GM18858 (cell line): ENCODE data around the gene STKLD1.

Experiments used
- ATAC-seq: cut with Tn5 transposase; IDR thresholded peaks from one replicate; pipeline ENCODE4 v1.9.1; 2021; ENCODE audit not compliant: unreplicated experiment

STKLD1 gene

DNA sequence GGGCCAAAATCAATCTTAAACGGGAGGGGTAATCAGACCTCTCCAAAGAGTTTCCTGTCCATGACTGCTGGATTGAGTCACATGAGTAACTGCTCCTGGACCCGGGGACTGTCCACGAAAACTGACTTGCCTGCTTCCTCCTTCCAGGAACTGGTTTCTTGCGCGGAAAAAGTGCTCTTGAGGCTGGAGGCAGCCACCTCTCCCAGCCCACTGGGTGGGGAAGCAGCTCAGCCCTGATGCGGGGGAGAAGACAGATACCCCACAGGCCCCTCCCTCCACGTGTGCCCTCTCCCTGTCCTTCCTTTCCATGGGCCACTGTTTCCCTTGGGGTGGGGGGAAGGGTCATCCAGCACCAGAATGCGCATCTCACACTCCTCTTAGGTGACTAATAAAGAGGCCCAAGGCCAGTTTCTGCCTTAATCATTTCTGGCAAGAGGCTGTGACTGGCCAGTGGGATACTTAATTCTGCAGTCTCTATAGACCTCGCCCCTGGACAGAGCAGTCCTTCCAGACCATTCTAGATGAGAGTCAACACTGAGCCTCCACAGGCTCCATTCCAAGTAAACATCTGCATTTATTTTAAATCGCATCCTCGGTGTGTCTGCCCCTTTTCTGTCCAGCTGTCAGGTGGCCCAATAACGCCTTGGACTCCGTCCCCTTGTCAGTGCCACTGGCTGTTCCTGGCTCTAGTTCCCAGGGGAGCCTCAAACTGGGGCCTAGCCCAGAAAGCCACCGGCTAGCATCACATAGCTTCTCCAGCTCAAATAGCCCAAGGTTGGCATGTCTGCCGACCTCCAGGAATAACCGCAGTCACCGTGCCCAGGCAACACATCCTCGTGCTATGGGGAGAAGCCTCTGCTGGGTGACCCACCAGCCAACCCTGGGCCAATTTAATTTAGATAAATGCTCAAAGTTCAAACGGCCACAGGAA lies 29.6 kb downstream of the STKLD1 start:
- ATAC-seq = no peak

DNA sequence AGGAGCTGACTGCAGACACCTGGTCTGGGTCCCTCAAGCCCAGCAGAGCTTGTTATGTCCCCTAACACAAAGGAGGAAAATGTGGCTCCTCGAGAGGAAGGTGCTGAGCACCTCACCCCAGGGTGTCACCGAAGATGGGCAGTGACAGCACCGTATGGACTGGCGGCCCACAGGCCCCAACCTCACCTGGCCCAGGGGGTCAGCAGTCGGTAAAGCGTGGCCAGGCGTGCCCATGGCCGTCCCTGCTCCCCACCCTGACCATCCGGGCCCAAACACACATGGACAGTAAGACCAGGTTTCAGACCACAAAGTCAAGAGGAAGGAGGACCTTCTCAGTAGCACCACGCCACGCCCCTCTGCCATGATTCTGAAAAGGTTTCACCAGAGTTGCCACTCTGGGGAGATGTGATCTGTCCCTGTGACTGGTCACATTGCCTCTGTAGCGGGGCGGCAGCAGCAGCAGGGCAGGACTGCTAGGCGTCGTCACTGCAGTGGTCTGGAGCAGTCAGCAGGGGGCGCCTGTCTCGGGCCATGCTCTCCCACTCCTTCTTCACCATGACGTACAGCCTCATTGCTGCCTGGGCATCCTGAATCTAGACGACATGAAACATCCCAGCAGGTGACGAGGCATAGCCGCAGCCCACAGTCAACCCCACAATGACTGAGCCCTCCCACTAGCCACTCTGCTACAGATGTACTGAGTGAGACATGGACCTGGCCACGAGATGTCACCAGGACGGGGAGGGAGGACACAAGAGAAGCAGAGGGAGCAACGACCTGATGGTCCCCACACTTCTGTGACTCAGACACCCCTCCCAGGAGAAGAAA lies 30.5 kb downstream of the STKLD1 start:
- ATAC-seq = no peak

DNA sequence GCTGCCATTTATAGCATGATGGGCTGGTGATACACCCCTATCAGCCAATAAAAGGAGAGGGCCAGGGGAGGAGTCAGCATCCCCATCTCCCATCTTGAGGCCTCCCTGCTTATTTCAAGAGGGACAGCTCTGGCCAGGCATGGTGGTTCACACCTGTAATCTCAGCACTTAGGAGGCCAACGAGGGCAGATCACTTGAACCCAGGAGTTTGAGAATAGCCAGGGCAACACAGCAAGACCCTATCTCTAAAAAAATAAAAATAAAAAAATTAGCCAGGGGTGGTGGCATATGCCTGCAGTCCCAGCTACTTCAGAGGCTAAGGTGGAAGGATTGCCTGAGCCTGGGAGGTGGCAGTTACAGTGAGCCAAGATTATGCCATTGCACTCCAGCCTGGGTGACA lies 31.9 kb downstream of the STKLD1 start:
- ATAC-seq = no peak

DNA sequence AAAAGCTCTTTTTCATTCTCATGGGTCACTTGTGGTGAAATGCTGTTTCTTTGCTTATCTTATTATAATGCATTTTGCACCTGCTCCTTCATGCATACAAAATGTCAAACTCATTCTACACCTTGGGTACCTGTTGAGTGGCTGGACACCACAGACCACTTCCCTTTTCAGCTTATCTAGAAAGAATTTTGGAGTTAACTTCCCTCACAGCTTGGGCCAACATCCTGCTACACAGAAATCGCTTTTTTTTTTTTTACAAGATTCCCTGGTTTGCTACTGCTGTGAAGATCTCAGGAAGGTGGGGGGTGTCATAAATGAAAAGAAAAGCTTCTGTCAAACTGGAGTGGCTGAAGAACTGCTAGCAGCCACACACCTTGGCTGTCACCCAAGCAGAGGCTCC lies 39.0 kb downstream of the STKLD1 start:
- ATAC-seq = no peak

DNA sequence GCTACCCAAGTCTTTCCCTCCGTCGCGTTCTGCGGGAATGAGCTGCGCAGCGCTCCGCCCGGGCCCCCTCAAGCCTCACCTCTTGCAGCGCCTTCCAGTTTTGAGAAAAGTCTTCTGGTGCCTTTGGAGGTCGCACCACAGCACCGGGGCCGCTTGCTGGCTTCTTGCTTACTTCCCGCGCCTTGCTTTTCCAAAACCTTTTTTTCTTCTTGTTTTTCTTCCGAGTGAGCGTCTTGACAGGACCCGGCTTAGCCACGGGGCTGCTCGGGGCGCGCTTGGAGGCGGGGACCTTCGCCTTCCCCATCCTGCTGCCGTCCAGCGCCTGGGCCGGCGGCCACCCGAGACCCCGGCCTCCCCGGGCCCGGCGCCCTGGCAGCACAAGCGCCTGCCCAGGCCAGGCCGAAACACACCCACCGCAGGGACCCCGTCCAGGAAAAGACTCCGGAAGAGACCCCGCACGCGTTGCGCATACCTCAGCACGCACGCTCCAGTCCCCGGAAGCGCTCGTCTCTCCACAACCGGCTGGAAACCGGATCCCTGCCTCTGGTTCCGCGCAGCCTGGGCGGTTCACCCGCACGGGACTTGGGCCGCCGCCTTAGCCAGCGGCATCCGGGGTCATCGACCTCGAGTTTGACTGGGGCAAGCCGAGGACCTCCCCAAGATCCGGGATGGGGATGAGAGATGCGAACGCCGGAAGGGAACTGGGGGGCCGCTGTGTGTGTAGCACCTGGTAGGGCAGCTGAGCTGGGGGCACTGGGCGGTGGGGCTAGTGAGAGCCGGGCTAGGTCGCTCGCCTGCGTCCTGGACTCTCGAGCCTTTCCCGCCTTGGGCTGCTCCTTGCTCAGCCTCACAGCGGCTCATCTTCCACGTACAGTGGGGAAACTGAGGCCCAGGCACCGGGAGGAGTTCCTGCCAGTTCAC lies 41.6 kb downstream of the STKLD1 start, which contains the start of gene REXO4:
Gene REXO4, minus strand, starts transcription at position 470 of the 921 bp plus-strand sequence. Its CDS starts 166 bp downstream, at position 304.
- peak; percentile 46 for ATAC-seq

DNA sequence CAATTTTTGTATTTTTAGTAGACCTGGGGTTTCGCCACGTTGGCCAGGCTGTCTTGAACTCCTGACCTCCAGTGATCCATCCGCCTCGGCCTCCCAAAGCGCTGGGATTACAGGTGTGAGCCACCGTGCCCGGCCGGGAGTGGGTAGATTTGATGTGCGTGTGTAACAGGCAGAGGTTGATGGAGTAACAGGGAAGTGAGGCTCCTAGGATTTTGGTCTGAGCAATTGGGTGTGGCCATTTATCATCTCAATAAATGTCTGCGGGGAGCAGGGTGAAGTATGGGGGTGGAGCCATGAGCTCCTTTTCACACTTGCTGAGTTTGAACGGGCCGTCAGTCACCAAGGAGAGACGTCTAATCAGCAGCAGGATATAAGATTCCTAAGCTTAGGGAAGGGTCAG lies 42.8 kb downstream of the STKLD1 start:
- no peak for ATAC-seq

DNA sequence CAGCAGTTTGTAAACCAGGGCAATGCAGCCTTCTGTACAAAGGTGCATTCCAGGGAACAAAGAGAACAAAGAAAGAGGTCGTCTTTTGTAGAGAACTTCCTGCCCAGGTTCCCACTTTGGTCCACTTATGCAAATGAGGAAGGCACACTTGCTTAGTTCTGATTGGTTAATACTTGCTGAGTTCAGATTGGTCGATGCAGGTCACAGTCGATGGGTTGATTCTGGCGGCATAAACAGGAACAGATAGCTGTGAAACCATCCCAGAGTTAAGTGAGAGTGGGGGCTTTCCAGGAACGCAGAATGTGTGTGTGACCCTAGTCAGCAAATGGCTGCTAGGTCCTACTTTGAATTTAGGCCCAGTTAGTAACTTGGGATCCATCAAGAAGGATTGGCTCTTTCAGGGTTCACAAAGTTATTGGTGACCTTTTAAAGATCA lies 44.2 kb downstream of the STKLD1 start:
- no peak for ATAC-seq

DNA sequence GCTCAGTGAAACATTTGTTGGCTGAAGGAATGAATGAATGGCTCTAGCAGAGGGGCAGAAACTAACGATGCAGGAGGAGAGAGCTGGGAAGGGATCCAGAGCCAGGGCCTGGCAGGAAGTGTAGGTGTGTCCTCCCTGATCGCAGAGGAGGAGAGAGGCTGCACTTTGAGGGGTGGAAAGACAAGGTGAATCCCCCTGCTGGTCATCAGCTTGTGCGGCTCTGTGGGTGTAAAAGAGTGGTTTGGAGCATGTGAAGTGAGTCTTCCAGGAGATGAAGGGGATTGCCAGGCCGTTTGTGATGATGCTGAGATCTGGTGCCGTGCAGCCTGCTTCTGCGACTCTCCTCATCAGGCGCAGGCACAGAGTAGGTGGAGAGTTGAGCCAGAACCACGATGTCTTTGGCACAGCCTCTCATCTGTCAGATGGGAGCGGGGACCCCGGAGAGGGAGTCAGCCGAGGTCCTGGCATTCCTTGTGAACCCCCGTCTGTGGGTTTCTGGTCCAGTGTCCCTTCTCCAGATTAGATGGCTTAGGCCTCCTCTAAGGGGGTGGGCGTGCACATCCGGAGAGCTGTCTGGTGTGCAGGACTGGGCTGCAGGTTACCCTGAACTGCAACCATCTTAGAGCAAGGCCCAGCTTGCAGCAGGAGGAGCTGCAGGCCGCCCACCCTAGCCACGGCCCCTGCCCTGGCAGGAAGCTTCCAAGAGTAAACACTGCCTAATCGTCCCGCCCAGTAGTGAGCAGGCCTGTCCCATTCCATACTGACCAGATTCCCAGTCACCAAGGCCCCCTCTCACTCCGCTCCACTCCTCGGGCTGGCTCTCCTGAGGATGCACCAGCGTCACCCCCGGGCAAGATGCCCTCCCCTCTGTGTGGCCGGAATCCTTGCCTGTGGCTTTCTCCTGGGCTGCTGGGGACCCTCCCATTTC lies 45.7 kb downstream of the STKLD1 start, which contains the start of gene ADAMTS13:
Gene ADAMTS13, plus strand, starts transcription at position 753 of the 928 bp plus-strand sequence. Its CDS starts 77 bp downstream, at position 830.
- ATAC-seq = no peak

DNA sequence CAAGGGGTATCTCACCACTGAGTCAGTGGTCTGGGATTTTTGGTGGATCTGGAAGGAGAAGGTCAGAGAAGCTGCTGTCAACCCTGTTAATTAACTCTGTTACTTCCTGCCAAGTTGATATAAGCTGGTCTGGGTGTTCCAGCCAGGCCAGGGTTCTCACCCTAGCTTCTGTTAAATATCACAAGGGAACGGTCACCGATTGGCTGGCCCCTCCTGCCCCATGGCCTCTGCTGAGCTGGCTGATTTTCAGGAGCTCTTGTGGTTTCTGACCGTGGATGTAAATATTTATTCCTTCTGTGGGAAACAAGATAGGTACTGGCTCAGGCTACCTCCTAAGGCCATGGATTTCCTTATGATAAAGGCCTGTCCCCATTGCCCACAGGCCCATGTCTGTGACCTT lies 47.0 kb downstream of the STKLD1 start:
- no peak for ATAC-seq

DNA sequence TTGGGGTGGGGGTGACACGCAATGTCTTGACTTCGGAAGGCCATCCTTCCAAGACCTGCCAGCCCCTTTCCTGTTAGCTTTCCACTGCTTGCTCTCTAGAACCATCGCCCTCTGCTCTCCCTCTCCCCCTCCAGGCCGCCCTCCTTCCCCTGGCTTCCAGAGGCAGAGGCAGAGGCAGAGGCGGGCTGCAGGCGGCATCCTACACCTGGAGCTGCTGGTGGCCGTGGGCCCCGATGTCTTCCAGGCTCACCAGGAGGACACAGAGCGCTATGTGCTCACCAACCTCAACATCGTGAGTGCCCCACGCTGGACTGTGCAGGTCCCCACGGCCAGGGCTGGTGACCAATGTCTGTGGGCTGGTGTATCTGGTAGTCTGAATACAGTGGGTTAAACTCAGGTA lies 48.0 kb downstream of the STKLD1 start:
- ATAC-seq = no peak

DNA sequence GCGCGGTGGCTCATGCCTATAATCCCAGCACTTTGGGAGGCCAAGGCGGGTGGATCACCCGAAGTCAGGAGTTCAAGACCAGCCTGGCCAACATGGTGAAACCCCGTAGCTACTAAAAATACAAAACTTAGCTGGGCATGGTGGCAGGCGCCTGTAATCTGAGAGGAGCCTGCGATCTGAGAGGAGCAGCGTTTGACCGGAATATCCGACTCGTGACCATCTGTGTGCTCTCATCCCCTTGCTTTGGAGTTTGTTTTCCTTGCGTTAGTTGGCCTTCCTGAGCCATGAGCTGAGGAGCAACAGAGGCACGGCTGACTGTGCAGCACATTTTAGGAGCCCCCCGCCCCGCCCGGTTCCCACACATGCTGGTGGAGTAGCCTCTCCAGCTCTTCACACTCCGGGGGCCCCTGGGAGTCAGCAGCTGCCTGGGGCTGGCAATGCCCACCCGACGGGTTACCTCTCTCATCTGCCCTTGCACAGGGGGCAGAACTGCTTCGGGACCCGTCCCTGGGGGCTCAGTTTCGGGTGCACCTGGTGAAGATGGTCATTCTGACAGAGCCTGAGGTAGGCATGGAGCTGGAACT lies 49.0 kb downstream of the STKLD1 start:
- no peak for ATAC-seq

DNA sequence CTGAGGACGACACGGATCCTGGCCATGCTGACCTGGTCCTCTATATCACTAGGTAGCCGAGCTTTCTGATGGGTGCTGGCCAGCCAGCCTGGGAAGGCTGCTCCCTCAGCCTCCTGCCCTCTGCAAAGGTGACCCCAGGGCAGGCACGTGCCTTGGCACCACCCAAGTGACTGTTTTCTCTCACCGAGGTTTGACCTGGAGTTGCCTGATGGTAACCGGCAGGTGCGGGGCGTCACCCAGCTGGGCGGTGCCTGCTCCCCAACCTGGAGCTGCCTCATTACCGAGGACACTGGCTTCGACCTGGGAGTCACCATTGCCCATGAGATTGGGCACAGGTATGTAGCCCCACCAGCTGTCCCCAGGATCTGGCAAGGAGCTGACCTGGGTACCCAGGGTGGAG lies 49.8 kb downstream of the STKLD1 start:
- no peak for ATAC-seq

DNA sequence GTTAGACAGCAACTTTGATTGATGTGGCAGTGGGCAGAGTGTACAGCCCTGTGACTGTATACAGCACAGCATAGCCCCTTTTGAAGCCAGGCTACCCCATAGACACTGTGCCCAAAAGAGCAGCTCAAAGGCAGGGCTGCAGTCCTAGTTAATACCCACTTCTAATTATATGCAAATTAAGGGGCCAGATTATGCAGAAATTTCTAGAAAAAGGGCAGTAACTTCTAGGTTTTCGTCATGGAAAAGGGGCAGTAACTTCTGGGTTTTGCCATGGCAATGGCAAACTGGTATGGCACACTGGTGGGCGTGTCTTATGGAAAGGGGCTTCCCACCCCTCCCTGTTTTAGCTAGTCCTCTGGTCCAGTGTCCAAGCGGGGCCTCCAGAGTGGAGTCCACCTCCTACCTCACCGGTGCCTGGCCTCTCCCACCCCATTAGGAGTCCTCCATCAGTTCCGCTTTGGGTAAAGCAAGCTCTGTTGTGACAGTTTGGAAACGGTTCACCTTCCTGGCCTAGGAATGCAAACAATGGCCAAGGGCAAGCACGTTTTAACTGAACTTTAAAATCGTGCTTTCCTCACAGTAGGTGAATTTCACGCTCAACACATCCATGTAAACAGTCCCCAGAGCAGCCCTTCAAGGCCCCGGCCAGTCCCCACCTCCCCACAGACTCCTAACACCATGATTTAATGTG lies 51.6 kb downstream of the STKLD1 start:
- no peak for ATAC-seq

DNA sequence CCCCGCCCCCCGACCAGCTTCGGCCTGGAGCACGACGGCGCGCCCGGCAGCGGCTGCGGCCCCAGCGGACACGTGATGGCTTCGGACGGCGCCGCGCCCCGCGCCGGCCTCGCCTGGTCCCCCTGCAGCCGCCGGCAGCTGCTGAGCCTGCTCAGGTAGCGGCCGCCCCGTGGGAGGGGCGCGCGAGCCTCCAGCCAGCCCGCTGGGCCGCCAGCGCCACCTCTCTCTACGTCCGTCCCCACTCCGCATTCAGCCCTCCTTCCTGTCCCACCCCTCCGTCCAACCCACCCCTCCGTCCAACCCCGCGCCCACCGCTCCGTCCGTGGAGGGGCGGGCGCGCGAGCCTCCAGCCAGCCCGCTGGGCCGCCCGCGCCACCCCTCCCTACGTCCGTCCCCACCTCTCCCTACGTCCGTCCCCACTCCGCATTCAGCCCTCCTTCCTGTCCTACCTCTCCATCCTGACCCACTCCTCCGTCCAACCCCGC lies 52.5 kb downstream of the STKLD1 start:
- ATAC-seq = no peak

DNA sequence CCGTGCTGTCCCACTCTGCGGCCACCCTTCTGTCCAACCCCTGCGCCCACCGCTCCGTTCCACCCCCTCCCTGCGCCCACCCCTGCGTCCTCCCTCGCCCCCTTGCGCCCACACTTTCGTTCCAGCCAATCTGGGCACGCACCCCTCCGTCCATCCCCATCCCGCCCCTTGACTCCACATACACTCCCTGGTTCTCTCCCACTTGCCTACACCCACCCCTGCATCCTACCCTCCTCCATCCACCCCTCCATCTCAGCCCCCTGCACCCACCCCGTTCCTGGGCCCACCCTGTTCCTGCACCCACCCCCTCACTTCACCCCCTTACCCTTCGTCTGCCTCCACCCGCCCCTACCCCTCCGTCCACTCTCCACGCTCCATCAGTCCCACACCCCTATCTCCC lies 53.0 kb downstream of the STKLD1 start:
- ATAC-seq = no peak

DNA sequence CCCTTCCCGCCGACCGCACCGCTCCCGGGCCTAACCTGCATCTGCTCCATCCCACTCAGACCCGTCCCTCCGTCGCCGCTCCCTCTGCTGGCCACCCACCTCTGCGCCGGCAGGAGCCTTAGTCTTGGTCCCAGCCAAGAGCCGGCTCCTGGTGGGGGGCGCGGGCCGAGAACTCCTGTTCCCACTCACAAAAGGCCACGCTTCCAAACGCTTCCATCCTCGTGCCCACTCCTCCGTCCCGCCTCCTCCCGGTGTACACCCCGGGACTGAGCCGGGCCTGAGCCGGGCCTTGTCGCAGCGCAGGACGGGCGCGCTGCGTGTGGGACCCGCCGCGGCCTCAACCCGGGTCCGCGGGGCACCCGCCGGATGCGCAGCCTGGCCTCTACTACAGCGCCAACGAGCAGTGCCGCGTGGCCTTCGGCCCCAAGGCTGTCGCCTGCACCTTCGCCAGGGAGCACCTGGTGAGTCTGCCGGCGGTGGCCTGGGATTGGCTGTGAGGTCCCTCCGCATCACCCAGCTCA lies 53.5 kb downstream of the STKLD1 start:
- ATAC-seq = no peak

DNA sequence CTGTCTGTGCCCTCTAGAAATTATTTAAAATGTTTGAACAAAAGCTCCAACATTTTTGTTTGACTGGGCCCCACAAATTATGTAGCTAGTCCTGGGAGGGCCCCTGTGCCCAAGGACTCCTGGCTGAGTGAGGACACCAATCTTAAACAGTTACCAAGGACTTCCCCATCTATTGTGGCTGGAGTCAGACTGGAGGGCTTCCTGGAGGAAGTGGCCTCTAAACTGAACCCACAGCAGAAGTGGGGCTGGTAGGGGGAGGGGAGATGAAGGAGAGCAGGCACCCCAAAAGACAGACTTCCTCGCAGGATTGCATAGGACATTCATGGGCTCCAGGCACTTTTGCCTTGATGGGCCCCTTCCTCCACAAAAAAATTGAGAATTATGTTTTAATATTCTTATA lies 54.1 kb downstream of the STKLD1 start:
- no peak for ATAC-seq

DNA sequence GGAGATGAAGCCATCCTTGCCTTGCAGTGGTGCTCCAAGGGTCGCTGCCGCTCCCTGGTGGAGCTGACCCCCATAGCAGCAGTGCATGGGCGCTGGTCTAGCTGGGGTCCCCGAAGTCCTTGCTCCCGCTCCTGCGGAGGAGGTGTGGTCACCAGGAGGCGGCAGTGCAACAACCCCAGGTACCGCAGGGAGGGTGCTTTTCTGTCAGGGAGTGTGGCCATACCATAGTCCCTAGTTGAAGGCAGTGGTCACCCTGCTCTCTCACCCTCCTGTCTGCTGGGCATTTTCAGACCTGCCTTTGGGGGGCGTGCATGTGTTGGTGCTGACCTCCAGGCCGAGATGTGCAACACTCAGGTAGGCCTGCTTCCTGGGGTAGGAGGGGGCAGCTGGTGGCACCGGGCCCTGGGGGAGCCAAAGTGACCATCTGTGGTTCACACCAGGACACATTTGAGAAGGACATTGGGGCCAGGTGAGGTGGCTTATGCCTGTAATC lies 57.2 kb downstream of the STKLD1 start:
- ATAC-seq = no peak
